Measurements from ENCODE around the gene UBE2J2.

The UBE2J2 gene

DNA sequence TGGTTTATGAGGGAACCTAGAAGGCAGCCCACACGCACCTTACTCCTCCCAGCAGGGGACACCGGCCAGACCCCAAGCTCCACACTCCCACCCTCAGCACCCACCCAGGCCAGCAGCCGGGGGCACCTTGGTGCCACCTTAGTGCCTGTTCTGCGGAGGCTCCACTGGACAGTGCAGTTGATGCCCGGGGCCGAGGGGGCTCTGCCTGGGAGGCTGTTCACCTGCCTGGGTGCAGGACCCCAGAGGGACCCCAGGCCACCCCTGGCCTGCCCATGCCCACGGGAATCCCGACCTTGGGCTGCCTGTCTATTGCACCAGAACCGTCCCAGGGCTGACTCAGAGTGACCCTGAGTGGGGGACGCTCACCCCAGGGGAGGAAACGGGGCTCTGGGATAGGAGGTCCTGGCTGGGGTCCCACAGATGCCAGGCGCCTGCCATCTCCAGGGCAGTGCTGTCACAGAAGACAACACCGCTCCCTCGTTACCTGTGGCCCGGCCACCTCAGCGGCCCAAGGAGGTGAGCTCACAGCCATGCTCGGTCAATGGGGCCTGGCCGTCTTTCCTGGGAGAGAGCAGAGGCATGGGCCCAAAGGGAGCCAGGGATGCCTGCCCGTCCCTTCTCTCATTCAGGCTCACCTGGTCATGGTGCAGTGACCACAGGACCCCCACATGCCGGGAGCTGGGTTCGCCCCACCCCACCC, 7.3 kb upstream of the UBE2J2 start:
- DNase-seq (ENCODE audit: low spot score) = no peak

DNA sequence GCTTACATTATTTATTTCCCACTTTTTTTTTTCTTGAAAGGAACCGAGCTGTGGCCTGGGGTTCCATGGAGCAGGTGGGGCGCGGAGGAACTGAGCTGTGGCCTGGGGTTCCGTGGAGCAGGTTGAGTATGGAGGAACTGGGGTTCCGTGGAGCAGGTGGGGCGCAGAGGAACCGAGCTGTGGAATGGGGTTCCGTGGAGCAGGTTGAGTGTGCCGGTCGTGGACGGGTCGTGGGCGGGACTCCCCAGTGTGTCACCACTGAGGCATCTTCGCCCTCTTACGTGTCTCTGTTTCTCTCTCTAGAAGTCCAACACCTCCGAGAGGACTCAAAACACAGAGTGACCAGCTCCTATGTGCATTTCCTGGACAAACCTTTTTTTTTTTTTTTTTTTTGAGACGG, 5.4 kb upstream of the UBE2J2 start:
- no peak for DNase-seq (ENCODE audit: low spot score)

DNA sequence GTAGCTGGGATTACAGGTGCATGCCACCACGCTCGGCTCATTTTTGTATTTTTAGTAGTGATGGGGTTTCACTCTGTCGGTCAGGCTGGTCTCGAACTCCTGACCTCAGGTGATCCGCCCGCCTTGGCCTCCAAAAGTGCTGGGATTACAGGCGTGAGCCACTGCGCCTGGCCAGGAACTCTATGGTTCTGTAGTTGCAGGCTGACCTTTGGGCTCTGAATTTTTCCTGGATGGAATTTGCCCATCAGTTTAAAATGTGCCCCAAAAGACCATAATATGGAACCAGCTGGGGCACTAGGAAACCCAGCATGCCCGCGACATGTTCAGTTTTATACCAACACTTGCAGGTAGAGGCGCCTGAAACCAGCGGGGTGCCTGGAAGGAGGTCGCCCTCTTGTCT, 5.0 kb upstream of the UBE2J2 start:
- DNase-seq (ENCODE audit: low spot score) = no peak

DNA sequence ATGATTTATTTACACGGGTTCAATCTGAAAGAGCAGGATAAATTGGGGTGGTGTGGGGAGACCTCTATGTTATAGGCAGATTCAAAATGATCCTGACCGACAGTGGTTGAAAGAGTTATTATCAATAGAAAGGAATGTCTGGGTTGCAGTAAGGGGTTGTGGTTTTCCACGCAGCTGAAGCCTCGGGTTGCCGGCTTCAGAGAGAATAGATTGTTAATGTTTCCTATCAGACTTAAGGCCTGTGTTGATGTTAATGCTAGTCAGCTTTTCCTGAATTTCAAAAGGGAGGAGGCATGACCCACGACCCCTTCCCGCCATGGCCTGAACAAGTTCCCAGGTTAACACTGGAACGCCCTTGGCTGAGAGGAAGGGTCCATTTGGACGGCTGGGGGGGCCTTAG, 2.2 kb upstream of the UBE2J2 start:
- no peak for DNase-seq (ENCODE audit: low spot score)

DNA sequence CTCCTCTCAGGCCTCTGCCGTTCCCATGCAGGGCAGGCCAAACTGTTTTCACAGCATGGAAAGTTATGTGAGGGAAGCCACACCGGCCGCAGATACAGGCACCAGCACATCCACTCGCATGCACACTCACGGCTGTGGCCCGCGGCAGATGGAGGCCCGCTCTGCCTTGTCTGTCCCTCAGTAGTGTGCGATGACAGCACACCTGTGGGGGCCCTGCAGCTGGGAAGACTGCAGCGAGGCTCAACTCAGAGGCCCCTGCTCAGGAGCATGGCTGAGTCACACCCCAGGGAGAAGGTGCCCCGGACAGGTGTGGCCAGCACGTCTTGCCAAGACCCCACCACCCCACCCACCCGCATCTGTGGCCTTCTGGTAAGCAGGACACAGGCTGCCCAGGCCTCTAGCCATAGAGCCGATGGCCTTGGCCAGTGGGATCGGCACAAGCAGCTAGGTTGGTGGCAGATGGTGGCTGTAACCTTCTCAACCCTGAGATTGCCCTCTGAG, 1.3 kb upstream of the UBE2J2 start:
- DNase-seq (ENCODE audit: low spot score) = no peak

DNA sequence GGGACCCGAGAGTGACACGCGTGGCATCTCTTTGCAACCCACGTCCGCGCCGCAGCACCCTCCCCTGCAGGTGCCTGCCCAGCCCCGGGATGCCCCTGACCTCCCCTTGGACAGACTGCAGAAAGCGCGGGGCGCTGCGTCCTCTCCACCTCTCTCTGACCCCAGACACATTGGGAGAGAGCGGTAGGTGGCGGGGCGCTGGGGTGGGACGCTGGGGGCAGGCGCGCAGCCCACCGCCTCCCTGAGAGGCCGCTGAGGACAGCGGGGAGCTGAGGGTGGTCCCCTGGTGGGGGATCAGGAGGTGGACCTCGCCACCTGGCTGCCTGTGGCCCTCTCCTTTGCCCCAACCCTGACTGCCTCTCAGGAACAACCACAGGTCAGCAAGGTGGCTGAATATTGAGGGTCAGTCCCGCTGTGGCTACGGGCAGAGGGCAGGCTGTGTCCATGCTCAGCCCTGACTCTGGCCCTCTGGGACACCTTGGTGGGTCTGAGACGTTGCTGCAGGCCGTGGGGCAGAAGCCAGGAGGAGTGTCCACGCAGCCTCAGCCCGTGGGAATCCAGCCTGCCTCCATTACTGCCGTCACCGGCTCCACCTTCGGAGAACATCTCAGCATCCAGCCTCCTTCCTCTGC, 761 bp upstream of the UBE2J2 start:
- no peak for DNase-seq (ENCODE audit: low spot score)

DNA sequence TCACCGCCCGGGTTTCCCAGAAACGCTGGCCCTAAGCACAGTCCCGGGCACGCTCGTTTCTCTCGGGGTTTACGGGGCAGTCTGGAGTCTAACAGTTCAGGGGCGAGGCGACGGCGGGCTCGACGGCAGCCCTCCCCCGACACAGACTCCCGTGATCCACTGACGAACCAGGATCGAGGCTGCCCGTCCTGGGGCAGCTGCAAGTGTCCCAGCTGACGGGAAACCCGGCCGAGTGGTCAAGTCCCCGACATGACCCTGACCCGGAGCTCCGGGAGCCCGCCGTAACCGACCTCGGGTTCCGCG, 494 bp downstream of the UBE2J2 start:
- DNase-seq (ENCODE audit: low spot score) = no peak

DNA sequence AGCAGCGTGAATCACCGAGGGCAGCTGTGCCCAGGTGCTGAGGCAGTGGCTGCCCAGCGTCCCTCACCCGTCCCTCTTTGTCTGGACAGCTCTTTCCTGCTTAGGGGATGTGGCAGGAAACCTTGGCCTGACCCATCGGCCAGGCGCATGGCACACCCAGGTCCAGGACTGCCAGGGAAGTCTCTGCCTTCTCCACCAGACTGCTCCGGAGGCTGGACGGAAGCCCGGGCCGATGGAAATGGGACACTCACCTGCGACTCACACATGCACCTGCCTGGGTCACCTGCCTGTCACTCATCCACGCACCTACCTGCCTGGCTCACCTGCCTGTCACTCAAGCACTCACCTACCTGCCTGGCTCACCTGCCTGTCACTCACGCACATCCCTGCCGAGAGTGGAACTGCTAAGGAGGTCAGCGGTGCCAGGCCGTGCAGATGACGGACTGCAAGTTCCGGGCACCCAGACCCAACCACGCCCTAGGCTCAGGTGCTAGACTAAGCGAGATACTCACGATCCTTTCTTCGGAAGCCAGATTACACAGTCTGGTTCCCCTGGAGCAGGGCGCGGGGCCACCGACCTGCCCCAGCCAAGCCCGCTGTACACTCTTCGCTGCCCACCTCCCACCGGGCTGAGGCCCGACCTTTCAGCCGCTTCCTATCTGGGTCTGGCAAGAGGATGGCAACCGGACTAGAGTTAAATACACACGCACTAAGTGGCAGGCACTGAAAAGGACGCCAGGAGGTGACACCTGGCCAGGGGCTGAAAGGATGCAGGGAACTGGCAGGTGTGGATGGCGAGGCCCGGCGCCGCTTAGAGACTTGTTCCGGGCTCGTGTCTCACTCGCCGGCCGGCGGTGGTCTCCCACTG, 1.1 kb downstream of the UBE2J2 start:
- DNase-seq (ENCODE audit: low spot score) = no peak

DNA sequence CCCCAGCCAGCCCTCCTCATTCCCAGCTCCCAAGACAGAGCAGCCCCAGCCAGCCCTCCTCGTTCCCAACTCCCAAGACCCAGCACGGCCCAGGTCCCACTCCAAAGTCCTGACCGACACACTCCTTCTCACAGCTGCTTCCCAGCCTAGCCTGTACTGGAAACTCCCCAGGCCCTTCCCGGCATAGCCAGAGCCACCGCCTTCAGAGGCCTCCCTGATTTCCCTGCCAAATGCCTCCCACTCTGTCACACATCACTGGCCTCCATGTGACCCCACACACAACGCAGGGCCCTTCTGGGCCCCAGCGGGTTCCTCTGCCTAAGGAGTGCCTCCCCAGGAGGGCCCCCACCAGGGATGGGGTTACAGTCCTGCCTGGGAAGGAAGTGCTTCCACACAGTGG, 2.8 kb downstream of the UBE2J2 start:
- DNase-seq (ENCODE audit: low spot score) = no peak

DNA sequence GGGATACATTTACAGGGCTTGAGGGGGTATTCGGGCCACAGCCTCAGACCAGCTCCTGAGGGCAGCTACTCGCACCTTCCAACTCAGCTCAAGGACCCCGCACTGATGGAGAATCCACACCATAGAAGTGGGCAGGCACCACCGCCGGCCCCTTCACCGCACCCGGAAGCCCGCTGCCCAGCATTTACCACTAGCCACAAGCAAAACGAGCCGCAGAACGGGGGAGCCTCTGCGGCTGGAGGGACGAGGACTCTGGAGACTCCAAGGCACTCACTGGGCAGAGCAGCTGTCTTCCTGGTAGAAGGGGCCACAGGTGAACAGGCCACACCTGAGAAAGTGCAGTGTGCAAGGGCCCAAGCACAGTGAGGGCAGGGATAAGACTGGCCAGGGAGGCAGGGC, 5.4 kb downstream of the UBE2J2 start:
- no peak for DNase-seq (ENCODE audit: low spot score)

DNA sequence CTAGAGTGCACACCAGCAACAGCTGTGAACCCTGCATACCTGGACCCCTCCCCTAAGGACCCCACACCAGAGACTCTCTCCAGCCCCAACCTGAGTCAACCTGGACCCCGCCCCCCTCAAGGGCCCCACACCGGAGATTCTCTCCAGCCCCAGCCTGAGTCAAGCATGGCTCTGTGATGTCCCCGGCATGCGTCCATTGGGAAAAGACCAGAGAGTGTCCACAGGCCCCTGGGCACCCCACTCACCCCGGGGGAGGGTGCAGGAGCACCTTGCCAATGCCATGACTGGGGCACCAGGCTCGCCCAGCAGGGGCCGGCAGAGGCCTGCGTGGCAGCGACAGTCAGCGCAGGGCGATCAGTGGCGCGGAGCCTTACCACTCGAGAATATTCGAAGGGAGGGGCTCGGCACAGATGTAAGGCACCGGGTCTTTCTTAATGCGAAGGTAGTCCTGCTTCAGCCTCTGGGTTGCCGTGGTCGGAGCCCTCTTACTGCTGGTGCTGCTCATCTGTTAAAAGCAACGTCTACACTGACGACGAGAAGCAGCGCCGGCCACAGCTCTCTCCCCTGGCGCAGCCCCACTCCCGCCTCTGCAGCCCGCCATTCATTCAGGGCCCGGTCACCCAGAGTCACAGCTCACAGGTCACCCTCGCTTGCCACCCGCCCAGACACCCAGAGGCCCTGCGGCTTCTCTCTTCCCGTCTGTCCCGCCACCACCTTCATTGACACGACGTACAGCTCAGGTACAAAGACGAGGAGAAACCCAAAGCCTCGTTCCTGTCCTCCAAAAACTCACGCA, 6.0 kb downstream of the UBE2J2 start:
- DNase-seq (ENCODE audit: low spot score) = no peak

DNA sequence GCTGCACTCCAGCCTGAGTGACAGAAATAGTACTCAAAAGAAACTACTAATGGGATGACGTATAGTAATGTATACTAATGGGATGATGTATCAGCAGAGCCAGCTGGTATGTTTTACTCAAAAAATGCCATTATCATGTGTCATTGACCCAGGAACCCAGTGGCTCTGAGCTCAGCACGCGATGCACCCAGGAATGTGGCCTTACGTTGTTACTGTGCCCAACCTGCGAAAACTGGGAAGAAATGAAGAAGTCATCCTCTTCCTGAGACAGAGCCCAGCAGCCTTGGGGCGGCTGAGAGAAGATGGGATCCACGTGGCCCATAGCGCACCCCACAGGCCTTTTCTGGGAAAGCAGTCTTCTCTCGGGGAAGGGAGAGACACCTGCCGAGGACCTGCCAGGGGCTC, 8.8 kb downstream of the UBE2J2 start:
- DNase-seq (ENCODE audit: low spot score) = no peak

DNA sequence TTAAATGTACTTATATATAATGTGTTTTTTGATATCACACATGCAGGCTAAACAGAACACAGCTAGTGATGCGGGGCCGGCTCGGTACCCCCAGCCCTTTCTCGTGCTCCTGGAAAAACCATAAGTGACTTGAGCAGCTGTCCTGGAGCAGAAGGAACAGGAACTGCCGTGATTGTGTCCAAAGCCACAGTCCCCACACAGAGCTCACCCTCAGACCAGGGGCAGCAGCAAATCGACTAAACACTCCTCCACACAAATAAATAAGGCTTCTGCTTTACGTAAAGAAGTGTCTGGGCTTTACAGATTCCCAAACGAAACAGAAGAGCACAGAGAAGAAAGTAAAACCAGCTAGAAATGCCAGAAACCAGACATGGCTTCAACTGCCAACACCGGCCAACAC, 9.6 kb downstream of the UBE2J2 start:
- DNase-seq (ENCODE audit: low spot score) = no peak

DNA sequence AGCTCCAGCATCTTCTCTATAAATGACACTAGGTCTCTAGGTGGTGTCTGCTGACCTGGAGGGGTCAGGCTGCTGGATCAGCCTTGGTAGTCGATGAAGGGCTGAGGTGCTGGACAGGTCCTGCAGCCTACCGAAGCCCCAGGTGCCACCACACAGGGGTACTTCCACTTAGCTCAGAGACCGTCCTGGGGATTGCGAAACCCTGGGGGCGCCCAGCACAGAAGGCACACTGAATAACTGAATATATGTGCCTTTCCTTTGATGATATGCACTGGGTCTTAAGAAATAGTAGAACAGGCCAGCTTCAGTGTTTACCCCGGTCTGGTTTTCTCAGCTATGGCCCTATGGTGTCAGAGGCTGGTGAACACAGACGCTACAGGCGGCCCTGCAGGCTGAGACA, 10.9 kb downstream of the UBE2J2 start:
- DNase-seq (ENCODE audit: low spot score) = no peak

DNA sequence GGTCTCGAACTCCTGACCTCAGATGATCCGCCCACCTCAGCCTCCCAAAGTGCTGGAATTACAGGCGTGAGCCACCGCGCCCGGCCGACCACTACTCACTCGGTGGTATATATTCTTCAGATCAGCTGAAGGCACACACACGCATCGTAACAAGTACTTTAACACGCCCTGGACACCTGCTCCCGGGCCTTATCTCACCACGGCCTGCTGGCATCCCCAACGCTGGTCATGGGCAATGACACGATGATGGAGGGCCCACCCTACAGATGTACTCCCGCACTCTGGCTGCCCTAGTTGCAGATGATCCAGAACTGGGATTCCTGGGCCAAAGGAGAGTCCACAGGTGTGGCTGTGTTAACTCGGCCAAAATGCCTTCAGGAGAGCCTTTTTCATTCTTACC, 11.6 kb downstream of the UBE2J2 start:
- DNase-seq (ENCODE audit: low spot score) = peak; percentile 67

DNA sequence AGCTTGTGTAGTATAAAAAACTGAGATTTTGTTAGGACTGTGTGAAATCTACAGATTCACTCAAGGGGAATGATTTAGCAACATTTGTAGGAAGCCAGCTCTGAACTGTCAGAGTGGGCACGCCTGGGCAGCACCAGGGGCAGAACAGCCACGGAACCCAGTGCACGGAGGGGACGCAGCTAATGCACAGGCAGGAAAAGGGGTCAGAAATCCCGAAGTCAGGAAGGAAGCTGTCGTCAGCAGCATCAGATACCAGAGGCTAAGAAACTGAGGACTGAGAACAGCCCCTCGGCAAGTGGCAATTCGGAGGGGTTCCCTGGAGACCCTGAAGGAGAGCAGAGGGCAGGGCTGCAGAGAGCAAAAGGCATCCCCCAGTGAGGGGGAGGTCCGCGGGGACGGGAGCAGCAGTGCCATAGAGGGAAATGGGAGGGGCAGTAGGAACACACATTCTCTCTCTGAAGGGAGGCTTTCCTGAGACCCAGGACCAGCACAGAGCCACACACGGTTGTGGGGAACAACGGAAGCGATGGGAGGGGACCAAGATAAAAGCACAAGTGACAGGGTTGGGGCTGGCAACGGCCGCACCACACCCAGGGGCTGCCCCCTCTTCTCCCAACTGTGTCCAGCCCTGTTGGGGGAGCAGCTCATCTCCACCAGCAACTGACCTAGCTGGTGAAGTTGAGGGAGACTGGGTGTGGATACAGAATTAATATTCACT, 12.7 kb downstream of the UBE2J2 start:
- no peak for DNase-seq (ENCODE audit: low spot score)

DNA sequence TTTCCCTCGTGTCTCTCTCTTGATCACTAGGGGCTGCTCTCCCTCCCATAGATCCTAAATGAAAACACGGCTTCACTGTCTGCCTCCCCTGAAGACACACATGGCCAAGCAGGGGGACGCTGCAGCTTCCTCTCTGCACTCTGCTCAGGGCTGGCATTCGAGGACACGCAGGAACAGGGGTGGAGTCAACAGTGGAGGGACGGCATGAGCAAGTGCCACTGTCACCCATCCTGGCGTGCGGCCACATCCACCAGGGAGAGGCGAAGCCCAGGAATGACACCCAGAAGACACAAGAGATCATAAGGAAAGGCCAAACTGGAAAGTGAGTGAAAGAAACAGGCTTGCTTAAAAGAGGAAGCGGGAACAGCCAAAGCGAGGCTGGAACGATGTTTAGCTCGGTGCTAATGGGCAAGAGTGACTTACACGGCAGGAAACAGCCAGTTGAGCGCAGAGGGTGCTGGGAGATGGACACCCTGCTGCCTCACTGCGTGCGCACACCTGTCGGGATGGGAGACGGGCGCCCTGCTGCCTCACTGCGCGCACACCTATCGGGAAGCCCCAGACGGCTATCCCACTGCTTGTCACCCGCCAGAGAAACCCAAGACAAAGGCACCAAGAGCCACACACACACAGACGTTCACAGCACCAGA, 13.6 kb downstream of the UBE2J2 start:
- peak; percentile 36 for DNase-seq (ENCODE audit: low spot score)

DNA sequence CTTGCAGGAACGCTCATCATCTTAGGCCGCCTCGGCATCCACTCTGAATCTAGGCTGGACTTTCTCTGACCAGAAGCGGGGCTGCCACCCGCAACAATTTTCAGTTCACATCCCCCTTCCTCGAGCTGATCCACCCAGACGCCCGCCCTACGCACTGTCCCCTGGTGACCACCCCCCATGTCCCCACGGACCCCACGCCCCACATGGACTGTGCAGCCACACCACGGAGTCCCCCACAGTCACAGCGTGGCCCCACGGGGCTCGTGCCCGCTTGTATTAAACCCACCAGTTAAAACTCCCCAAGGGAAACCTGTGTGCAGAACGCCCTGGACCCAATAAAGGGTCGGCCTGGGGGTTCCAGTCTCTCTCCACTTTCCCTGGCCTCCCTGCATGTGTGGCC, 14.1 kb downstream of the UBE2J2 start:
- no peak for DNase-seq (ENCODE audit: low spot score)

DNA sequence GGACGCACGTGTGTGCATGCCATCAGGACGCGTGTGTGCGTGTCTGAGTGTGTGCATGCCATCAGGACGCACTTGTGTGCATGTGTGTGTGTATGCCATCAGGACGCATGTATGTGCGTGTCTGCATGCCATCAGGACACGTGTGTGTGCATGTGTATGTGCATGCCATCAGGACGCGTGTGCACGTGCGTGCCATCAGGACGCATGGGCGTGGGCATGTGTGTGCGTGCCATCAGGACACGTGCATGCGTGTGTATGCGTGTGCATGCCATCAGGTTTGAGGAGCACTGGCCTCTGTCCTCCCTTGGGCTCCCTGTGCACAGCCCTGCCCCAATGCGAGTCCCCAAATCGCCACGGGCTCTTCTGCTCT, 14.6 kb downstream of the UBE2J2 start:
- no peak for DNase-seq (ENCODE audit: low spot score)

DNA sequence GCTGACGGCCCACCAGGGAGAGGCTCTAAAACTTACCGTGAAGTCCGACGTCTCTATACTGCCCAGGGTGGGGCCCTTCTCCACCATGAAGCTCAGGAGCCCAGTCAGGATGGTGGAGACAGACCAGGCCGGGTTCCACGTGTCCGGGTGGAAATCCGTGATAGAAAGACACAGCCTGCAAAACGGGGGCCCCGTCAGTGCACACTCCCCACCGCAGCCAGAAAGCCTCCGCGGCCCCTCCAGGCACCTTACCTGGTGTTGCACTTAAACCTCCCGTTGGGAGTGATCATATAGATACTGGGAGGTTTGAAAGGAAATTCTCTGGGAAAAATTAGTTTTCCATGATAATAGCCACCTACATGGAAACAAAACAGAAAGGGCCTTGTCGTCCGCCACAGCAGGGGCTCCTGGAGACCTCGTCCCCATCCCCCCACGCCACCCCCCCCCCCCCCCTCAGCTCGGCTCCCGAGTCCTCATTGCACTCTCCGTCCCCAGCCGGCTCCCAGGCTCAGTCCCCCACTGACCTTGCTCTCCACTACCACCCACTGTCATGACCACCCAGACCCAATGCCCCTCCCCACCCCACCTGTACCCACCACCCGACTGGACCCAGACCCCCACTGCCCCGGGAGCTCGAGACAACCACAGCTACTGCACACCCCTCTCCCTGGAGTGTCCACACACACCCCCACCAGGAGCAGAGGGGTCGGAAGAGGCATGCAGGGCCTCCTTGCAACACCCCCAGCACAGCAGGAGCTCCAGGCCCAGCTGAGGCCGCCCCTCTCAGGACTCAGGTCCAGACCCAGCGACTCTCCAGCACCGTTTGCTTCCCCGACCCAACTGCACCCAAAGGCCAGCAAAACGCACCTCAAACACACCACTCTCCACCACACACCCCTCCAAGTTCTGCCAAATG, 16.4 kb downstream of the UBE2J2 start:
- DNase-seq (ENCODE audit: low spot score) = no peak
